Measurements from ENCODE around the gene ZFP62. TPM values are rescaled to one million over a fixed set of nuclear protein-coding genes. Genes with fewer than 3 reads are reported as not detected.
A peak's percentile ranks its signal among the peaks of the same experiment; 100 is the strongest.

The ZFP62 gene
- total RNA-seq, 1 experiment from 2014 or later = 30.7 TPM

- H3K4me1 ChIP-seq (ENCODE audit: control insufficient read depth in 1 of 2, insufficient read depth in 2 of 2, low read length in 2 of 2) = peaks cover 5 to 40% of the 10 kb centered on the region in 2 experiments; a peak in 3 of 4 replicates
- no peak overlapping the region for H3K4me3 ChIP-seq (replicated peaks in 1 of 2; ENCODE audit: low read depth in 1 of 2, low read length in 2 of 2)
- peaks cover 10% of the 10 kb centered on the region; the same call in 1 of the 2 replicates for H4K20me1 ChIP-seq (ENCODE audit: insufficient read depth)
- POLR2A ChIA-PET = no interaction called here
- ATAC-seq = peak; percentile 26; the same call in 1 of the 2 replicates
- no peak overlapping the region for H3K27ac ChIP-seq (ENCODE audit: low read depth, low read length)
- H3K36me3 ChIP-seq (ENCODE audit: control insufficient read depth in 1 of 2, insufficient read depth in 2 of 2, low read length in 2 of 2) = peaks cover 0 to 23% of the 10 kb centered on the region in 2 experiments; a peak in 1 of 4 replicates
- no peak for TF ChIP-seq REST (IDR thresholded peaks at IDR 0.05; ENCODE audit: low read depth)
- TF ChIP-seq ATF3 (IDR thresholded peaks at IDR 0.05) = no peak
- TF ChIP-seq SIN3A (IDR thresholded peaks at IDR 0.05; ENCODE audit: low read depth) = no peak
- no peak for TF ChIP-seq FOSL1 (IDR thresholded peaks at IDR 0.05; ENCODE audit: low read depth)
- TF ChIP-seq YY1 (IDR thresholded peaks at IDR 0.05; ENCODE audit: extremely low read depth, insufficient replicate concordance, low read depth, low read length) = no peak
- TF ChIP-seq POLR2AphosphoS5 (IDR thresholded peaks at IDR 0.05; ENCODE audit: low read depth, low read length) = no peak
- TF ChIP-seq RAD21 (IDR thresholded peaks at IDR 0.05; ENCODE audit: low read depth) = 0 out of 2 replicates have a peak, but pooled peaks have one; percentile 33
- no peak for TF ChIP-seq JUND (IDR thresholded peaks at IDR 0.05)
- TF ChIP-seq CTCF (IDR thresholded peaks at IDR 0.05 in 2 of 3, conservative IDR thresholded peaks at IDR 0.05 in 1 of 3; ENCODE audit: borderline replicate concordance in 1 of 3, insufficient read depth in 1 of 3, low read depth in 2 of 3, low read length in 2 of 3) = peak in 2 of 3 experiments; percentile 52 to 54; a peak in 4 of 6 replicates
- TF ChIP-seq MAX (IDR thresholded peaks at IDR 0.05) = no peak
- TF ChIP-seq CBX3 (IDR thresholded peaks at IDR 0.05; ENCODE audit: low read depth) = no peak
- no peak for TF ChIP-seq TCF7L2 (IDR thresholded peaks at IDR 0.05; ENCODE audit: borderline replicate concordance, extremely low read depth, insufficient read depth, insufficient read length)
- TF ChIP-seq CEBPB (IDR thresholded peaks at IDR 0.05; ENCODE audit: low read depth) = no peak
- no peak for TF ChIP-seq ZBTB33 (IDR thresholded peaks at IDR 0.05; ENCODE audit: extremely low read depth, insufficient replicate concordance, low read length)
- no peak for TF ChIP-seq SRF (IDR thresholded peaks at IDR 0.05; ENCODE audit: low read depth)
- no peak for TF ChIP-seq EZH2phosphoT487 (IDR thresholded peaks at IDR 0.05; ENCODE audit: borderline replicate concordance)
- TF ChIP-seq EZH2 (IDR thresholded peaks at IDR 0.05) = no peak
- no peak for TF ChIP-seq SP1 (IDR thresholded peaks at IDR 0.05; ENCODE audit: low read depth)
- DNase-seq (ENCODE audit: low read depth, low spot score) = no peak
- H3K9ac ChIP-seq (ENCODE audit: low read length) = no peak overlapping the region
- H3K9me3 ChIP-seq (ENCODE audit: control insufficient read depth in 1 of 2, insufficient read depth in 1 of 2, low read depth in 1 of 2, low read length in 2 of 2) = no peaks in the 10 kb centered on the region
- H3K79me2 ChIP-seq (ENCODE audit: insufficient read depth, low read length) = peaks cover 88% of the 10 kb centered on the region
- BruUV-seq (replicated peaks) = no TSS peak
- no peak overlapping the region for H2AFZ ChIP-seq (ENCODE audit: low read depth, low read length, poor library complexity, severe bottlenecking)
- H3K9me2 ChIP-seq (ENCODE audit: insufficient read depth) = no peaks in the 10 kb centered on the region
- CTCF ChIA-PET = interaction anchor here (0.7 to 1.4 kb wide), 2 partner anchors 11 to 15 kb away, joined by 3 to 6 read pairs; no protein-coding TSS in a partner anchor
- H3K4me2 ChIP-seq (ENCODE audit: low read length) = no peak overlapping the region
- no peaks in the 10 kb centered on the region for H3K27me3 ChIP-seq (ENCODE audit: insufficient read depth, low read length)
- RAD21 ChIA-PET (ENCODE audit: low non-redundant PET in 1 of 2, low total read pairs in 2 of 2, uncharacterized antibody in 2 of 2, unreplicated experiment in 2 of 2) = no interaction called here
- intact Hi-C loops (cut with micrococcal nuclease) = loop anchor here (5.0 kb wide), 1 partner anchor 68 kb away; no protein-coding TSS in a partner anchor
Observed at GRCh38 chr5:180799194-180799593, 61.9 kb downstream of the ZFP62 start.
